Stimulated activated CD8-positive, alpha-beta memory T cell treated with anti-CD3 and anti-CD28 coated beads, Interleukin-15, amount 100 ng/mL, for 4 hours (primary cell): ENCODE data around the gene ACSM6.
A peak's percentile ranks its signal among the peaks of the same experiment; 100 is the strongest.
"Not testable (repeated sequence)": the region's sequence is repeated elsewhere in the genome, so short reads cannot be mapped to it uniquely, and the experiment has no call there.

Source experiments
- DNase-seq, 2 donors: peaks; one replicate each; pipeline ENCODE4 v3.0.0-alpha.2; 2020; ENCODE audit warnings: low read depth in 2 of 2

The ACSM6 gene

GRCh38 chr10:95193944-95194343, at the start of gene ACSM6:
TSS of gene ACSM6 (plus strand) at chr10:95194238. CDS start at chr10:95194486, 248 bp downstream.
- no peak for DNase-seq

GRCh38 chr10:95168694-95169093, 25.3 kb upstream of the ACSM6 start:
- DNase-seq: no peak

GRCh38 chr10:95169522-95169921, 24.5 kb upstream of the ACSM6 start:
- DNase-seq: no peak

GRCh38 chr10:95170790-95171189, 23.2 kb upstream of the ACSM6 start:
- DNase-seq: no peak

GRCh38 chr10:95171336-95171735, 22.7 kb upstream of the ACSM6 start:
- DNase-seq: no peak

GRCh38 chr10:95172851-95173250, 21.2 kb upstream of the ACSM6 start:
- no peak for DNase-seq

GRCh38 chr10:95176101-95176500, 17.9 kb upstream of the ACSM6 start:
- no peak for DNase-seq

GRCh38 chr10:95177429-95177828, 16.6 kb upstream of the ACSM6 start:
- DNase-seq: no peak

- DNase-seq: no peak
Measured at GRCh38 chr10:95178266-95178665, 15.8 kb upstream of the ACSM6 start.

GRCh38 chr10:95178797-95179196, 15.2 kb upstream of the ACSM6 start:
- no peak for DNase-seq

GRCh38 chr10:95181726-95182125, 12.3 kb upstream of the ACSM6 start:
- no peak for DNase-seq

- peak; percentile 20 to 55 for DNase-seq
Measured at GRCh38 chr10:95183271-95184230, 10.5 kb upstream of the ACSM6 start.

- DNase-seq: no peak
Measured at GRCh38 chr10:95187617-95188016, 6.4 kb upstream of the ACSM6 start.

- DNase-seq: no peak
Measured at GRCh38 chr10:95188593-95188992, 5.4 kb upstream of the ACSM6 start.

GRCh38 chr10:95196046-95196445, 2.0 kb downstream of the ACSM6 start:
- DNase-seq: no peak

- no peak for DNase-seq
Measured at GRCh38 chr10:95201736-95202135, 7.7 kb downstream of the ACSM6 start.

GRCh38 chr10:95202865-95203264, 8.8 kb downstream of the ACSM6 start:
- DNase-seq: not testable (repeated sequence)

GRCh38 chr10:95208702-95209391, 14.8 kb downstream of the ACSM6 start:
- no peak for DNase-seq

GRCh38 chr10:95209509-95210127, 15.6 kb downstream of the ACSM6 start:
- DNase-seq: no peak

- DNase-seq: no peak
Measured at GRCh38 chr10:95211606-95212279, 17.7 kb downstream of the ACSM6 start.

GRCh38 chr10:95214369-95214768, 20.3 kb downstream of the ACSM6 start:
- no peak for DNase-seq

- DNase-seq: no peak
Measured at GRCh38 chr10:95214793-95215192, 20.8 kb downstream of the ACSM6 start.
